HG02678 (cell line): Measurements from ENCODE around the gene PHYKPL.
A peak's percentile ranks its signal among the peaks of the same experiment; 100 is the strongest.

ENCODE experiments used
- ATAC-seq: cut with Tn5 transposase; IDR thresholded peaks from one replicate; pipeline ENCODE4 v1.9.1; 2021; ENCODE audit warnings: mild to moderate bottlenecking, moderate library complexity; ENCODE audit not compliant: unreplicated experiment

PHYKPL gene

GRCh38 chr5:178232124-178232919, at the start of gene PHYKPL:
PHYKPL (minus strand) TSS chr5:178232802; CDS start chr5:178232550, 252 bp downstream.
- peak; percentile 72 for ATAC-seq

GRCh38 chr5:178282391-178282790, 49.8 kb upstream of the PHYKPL start:
- ATAC-seq, result no peak

- no peak for ATAC-seq
Measured at GRCh38 chr5:178281331-178281730, 48.7 kb upstream of the PHYKPL start.

GRCh38 chr5:178280631-178281030, 48.0 kb upstream of the PHYKPL start:
- ATAC-seq, result no peak

GRCh38 chr5:178279723-178280438, 47.3 kb upstream of the PHYKPL start:
- ATAC-seq, result peak; percentile 57

- no peak for ATAC-seq
Measured at GRCh38 chr5:178279026-178279722, 46.6 kb upstream of the PHYKPL start.

GRCh38 chr5:178278358-178279023, 45.9 kb upstream of the PHYKPL start:
- no peak for ATAC-seq

- no peak for ATAC-seq
Measured at GRCh38 chr5:178277866-178278265, 45.3 kb upstream of the PHYKPL start.

DNA sequence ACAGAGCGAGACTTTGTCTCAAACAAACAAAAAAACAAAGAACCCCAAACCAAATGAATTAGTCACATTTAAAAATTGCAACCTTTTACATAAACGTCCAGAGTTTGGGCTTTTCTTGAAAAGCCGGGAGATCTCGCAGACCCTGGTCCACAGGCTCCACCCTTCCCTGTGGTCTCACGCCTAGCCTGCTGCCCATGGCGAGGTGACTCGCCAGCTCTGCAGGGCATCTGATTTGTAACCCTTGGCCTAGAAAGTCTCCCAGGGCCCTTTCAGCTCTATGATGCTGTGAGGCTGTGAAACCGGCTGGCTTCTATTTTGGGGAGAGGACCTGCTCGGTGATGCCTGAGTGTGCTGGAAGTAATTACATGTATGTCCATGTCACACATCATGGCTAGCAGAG, 44.7 kb upstream of the PHYKPL start:
- ATAC-seq, result no peak

DNA sequence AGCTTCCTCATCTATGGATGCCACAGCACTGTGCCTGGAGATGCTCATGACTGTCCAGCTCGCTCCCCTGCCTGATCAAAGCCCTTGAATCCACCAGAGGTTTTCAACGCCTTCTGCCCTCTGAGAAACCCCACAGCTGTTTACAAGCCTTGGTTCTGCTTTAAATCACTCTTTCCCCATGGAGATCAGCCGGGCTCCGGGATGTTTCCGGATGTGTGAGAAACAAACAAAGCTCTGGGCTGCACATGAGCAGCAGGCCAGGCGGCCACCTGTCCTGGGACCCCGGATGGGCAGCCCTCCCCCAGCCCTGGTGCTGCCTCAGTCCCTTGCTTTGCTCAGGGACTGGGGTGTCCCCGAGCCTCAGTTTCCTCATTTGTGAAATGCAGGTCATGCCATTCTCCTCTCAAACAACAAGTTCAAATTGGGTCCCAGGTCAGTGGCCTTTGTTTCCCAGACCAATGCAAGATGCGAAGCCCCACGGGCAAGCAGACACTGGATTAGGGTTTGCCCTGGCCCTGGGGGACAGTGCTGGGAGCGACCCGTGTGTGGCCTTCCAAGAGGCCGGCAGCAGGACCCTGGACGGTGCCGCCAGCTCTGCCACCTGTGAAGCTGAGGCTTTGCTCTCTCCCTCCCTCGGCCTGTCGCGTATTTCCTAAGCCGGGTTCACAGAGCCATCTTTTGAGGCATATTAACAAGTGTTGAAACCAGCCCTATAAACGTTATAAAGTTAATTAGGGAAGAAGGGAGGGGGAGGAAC, 42.4 kb upstream of the PHYKPL start:
- no peak for ATAC-seq

GRCh38 chr5:178273665-178274541, 41.3 kb upstream of the PHYKPL start:
- no peak for ATAC-seq

- no peak for ATAC-seq
Measured at GRCh38 chr5:178273041-178273440, 40.4 kb upstream of the PHYKPL start.

DNA sequence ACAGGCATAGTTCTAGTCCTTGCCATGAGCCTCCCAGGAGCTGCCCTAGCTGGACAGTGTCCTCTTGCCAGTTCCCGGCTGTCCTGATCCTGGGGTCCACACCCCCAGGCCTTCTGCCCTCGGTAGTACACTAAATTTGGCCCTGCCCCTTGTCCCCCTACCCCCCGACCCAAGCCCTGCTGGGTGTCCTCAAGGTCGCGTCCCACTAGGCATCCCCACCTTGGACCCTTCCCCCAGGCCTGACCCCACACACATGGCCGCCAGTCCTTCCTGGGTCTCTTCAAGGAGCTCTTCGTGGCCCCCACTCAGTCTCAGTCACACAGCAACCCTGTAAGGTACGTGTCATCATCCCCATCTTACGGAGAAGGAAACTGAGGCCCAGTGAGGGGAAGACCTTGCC, 40.0 kb upstream of the PHYKPL start:
- ATAC-seq, result no peak

DNA sequence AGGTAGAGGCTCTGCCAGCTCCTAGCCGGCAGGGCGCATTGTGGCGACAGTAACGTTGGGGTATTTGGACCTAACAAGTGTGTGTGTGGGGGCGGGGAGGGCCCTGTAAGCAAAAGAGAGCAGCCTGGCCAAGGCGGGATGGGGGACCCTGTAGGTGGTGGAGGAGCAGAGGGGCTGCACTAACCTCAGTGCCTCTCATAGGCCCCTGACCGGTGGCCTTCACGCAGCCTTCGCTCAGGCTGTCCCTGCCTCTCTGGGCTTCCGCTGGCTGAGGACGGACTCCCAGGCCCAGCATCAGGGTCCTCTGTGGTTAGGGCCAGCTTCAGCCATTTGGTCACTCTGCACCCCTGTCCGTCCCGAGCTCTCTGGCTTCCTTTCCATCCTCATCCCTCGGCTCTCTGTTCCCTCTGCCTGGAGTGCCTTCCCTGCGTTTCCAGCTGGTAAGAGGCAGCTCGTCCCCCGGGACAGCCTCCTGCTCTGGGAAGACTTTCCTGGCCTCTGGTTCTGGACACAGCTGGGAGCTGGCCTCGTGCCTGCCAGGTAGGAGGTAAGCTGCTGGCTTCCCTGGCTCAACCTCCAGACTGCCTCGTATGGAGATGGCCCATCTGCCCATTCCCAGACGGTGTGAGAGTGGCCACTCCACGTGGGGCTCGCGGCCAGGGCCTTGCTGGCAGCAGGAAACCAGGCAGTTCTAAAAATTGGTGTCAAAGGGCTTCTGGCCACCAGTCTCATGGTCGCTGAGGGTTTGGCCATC, 39.3 kb upstream of the PHYKPL start:
- ATAC-seq, result no peak

GRCh38 chr5:178271231-178271630, 38.6 kb upstream of the PHYKPL start:
- no peak for ATAC-seq

- no peak for ATAC-seq
Measured at GRCh38 chr5:178269499-178269898, 36.9 kb upstream of the PHYKPL start.

GRCh38 chr5:178267876-178268275, 35.3 kb upstream of the PHYKPL start:
- no peak for ATAC-seq

DNA sequence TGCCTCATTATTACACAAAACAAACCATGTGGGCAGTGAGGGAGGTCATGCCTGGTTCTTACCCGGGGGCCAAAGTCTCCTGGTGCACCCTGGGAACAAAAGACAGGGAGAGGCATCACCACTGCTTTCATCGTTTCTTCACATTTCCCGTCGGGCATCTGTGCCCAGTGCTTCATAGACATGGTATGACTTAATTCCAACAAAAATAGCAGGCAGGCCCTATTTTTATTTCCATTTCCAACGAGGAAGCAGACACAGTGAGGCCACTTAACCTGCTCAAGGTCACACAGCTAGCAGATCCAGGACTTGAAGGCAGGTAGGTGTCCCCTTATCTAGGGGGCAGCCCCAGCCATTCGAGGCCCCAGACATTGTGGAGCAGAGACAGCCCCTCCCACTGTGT, 34.6 kb upstream of the PHYKPL start:
- no peak for ATAC-seq

DNA sequence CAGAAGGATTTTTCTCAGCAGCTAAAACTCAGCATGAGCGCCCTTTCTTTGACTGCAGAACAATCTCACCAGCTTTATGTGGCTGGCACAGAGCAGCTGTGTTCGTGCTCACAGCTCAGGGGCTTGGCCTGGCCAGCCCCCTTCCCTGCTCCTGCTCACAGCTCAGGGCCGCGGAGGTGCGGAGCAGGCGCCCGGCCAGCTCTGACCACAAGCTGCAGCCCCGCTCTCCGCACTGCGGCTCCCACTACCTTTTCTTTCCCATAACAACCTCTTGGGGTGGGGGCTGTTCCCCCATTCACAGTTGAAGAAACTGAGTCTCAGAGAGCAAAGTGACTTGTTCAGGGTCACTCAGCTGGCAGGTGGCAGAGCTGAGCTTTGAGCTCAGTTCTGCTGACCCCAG, 34.0 kb upstream of the PHYKPL start:
- no peak for ATAC-seq
